CD4-positive, alpha-beta T cell treated with Interleukin-17A for 1 hour (primary cell): Measurements from ENCODE around the gene KIF4B.
"Not testable (repeated sequence)": the region's sequence is repeated elsewhere in the genome, so short reads cannot be mapped to it uniquely, and the experiment has no call there.

ENCODE experiments used
- DNase-seq: peaks from one replicate; pipeline ENCODE4 v3.0.0-alpha.2; 2020

KIF4B gene, protein sequence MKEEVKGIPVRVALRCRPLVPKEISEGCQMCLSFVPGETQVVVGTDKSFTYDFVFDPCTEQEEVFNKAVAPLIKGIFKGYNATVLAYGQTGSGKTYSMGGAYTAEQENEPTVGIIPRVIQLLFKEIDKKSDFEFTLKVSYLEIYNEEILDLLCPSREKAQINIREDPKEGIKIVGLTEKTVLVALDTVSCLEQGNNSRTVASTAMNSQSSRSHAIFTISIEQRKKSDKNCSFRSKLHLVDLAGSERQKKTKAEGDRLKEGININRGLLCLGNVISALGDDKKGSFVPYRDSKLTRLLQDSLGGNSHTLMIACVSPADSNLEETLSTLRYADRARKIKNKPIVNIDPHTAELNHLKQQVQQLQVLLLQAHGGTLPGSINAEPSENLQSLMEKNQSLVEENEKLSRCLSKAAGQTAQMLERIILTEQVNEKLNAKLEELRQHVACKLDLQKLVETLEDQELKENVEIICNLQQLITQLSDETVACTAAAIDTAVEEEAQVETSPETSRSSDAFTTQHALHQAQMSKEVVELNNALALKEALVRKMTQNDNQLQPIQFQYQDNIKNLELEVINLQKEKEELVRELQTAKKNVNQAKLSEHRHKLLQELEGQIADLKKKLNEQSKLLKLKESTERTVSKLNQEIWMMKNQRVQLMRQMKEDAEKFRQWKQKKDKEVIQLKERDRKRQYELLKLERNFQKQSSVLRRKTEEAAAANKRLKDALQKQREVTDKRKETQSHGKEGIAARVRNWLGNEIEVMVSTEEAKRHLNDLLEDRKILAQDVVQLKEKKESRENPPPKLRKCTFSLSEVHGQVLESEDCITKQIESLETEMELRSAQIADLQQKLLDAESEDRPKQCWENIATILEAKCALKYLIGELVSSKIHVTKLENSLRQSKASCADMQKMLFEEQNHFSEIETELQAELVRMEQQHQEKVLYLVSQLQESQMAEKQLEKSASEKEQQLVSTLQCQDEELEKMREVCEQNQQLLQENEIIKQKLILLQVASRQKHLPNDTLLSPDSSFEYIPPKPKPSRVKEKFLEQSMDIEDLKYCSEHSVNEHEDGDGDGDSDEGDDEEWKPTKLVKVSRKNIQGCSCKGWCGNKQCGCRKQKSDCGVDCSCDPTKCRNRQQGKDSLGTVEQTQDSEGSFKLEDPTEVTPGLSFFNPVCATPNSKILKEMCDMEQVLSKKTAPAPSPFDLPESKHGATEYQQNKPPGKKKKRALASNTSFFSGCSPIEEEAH

GRCh38 chr5:155013526-155013925 is at the start of gene KIF4B:
TSS of gene KIF4B (plus strand) at chr5:155013755. CDS start at chr5:155013860, 105 bp downstream.
- DNase-seq, result no peak

DNA sequence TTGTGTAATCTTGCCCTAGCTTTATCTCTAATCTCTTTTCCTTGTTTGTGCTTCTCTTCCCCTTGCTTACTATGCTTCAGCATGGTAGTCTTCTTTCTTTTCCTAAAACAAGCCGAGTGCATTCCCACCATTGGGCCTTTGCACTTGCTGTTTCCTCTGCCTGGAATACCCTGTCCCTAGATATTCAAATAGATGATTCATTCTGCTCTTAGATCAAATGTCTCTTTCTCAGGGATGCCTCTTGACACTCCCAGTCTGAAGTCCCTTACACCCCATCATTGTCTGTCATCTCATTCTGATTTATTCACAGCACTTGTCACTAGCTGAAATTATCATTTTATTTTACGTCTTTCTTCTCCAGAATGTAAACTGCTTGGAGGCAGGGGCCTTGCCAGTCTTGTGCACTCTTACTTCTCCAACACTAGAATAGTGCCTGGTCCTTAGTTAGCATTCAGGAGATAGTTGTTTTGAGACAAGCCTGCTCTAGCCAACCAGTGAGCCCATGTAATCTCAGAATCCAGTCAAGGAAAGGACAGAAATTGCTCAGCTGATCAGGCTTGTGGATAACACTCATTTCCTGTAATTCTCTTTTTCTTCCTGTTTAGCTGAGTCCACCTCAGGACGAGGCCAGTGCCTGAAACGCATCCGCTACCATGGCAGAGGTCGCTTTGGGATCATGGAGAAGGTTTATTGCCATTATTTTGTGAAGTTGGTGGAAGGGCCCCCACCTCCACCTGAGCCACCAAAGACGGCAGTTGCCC is 47.3 kb upstream of the KIF4B start:
- no peak for DNase-seq

DNA sequence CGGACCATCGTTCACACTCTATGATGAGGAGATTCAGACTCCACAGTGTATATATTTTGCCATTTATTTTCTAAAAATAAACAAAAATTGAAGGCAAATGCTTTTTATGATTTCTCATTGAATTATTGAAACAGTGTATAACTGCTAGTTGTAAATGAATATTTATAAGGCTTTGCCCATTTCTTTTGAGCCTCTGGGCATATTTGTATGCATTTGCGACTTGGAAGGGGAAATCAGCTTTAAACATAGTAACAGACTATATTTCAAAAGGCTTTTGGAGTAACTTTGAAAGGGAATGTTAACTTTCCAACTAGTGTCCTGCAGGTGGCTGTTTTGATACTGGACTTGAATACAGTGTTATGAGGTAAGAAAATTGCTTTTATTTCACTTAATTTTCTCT is 46.7 kb upstream of the KIF4B start:
- DNase-seq, result no peak

DNA sequence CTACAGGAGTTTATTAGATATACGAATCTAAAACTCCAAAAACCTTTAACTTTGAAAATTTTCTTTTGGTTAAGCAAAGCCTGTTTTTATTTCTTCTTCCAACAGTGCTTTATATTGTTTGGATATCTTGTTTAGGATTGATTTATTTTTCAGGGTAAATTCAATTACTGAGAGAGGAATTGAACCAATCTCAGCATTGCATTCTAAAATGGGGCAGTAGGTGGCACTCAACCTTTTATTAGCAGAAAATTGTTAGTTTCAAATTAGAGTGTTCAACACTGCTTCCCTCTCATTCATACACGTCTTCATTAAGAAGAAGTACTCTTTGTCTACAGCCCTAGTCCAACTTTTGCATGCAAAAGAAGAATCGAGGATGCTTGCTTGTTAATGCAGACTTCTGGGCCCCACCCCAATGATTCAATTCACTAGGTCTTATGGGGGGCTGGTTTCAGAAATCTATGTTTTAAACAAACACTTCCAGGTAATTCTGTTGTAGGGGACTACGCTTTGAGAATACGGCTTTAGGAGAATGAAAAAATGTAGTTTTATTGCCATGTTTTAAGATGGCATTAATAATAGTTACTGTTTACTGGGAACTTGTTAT is 46.0 kb upstream of the KIF4B start:
- DNase-seq, result no peak

DNA sequence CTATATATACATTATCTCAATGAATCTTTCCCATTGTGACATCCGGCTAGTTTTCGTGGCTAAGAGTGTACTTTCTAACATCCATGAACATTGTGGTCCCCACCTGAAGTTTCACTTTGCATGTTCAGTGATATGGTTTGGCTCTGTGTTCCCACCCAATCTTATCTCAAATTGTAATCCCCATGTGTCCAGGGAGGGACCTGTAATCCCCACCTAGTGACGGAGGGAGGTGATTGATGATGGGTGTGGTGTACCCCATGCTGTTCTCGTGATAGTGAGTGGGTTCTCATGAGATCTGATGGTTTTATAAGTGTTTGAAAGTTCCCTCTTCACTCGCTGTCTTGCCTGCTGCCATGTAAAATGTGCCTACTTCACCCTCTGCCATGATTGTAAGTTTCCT is 44.6 kb upstream of the KIF4B start:
- DNase-seq, result no peak

GRCh38 chr5:154970759-154971158 is 42.8 kb upstream of the KIF4B start:
- DNase-seq, result no peak

DNA sequence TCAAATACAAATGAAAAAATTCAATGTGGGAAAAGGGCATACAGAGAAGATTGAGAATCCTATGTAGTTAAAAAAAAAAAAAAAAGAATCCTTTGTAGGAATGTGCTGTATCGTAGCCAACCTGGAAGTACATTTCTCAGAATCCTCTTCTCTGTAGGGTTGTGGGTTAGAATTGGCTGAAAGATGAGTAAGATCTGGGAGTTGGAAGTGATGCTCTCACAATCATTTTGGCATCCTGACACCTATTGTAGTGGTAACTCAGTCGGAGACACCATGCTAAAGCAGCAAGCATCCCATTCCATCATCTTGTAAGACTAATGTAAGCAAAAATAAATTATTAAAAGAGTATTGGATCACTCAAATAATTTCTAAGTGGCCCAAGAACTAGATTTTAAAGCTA is 42.1 kb upstream of the KIF4B start:
- DNase-seq, result no peak

DNA sequence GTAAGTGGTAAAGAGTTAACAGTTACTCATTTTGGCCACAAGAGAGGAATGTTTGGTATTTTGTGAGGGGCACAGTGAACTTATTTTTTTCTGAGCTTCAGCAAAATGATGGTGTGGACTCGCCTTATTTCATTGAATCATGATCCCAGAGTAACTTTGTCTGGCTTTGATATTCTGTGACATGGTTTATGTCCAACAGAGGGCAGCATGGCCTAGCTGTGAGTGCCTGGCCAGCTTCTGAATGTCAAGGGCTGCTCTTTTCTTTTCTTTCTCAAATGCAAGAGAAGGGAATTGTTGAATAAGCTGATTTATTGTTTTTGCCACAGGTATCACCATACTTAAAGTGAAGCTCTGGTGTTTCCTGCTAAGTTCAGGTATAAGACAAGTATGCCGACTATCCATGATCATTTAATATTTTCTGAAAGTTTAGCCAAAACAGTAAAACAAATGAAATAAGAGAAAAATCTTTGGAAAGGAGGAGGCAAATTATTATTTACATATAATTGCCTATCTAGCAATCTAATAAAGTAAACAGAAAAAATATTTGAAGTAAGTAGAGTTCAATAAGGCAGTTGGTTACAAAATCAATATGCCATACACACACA is 41.0 kb upstream of the KIF4B start:
- DNase-seq, result no peak

- not testable (repeated sequence) for DNase-seq
Measured at GRCh38 chr5:154976082-154976481, 37.5 kb upstream of the KIF4B start.

DNA sequence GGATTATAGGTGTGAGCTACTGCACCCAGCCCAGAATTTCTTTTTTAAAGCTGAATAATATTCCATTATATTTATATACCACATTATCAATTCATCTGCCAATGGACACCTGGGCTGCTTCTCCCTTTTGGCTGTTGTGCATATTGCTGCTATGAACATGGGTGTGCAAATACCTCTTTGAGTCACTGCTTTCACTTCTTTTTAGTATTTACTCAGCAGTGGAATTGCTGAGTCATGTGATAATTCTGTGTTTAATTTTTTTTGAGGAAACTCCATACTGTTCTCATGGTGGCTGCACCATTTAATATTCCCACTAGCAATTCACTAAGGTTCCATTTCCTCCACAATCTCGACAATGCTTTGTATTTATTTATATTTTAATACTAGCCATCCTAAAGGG is 36.1 kb upstream of the KIF4B start:
- DNase-seq, result no peak

DNA sequence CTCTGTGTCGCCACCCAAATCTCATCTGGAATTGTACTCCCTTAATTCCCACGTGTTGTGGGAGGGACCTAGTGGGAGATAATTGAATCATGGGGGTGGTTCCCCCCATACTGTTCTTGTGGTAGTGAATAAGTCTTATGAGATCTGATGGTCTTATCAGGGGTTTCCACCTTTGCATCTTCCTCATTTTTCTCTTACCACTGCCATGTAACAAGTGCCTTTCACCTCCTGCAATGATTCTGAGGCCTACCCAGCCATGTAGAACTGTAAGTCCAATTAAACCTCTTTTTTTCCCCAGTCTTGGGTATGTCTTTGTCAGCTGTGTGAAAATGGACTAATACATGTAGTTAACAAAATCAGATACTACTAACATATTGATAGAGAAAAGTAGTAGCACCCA is 35.3 kb upstream of the KIF4B start:
- not testable (repeated sequence) for DNase-seq

DNA sequence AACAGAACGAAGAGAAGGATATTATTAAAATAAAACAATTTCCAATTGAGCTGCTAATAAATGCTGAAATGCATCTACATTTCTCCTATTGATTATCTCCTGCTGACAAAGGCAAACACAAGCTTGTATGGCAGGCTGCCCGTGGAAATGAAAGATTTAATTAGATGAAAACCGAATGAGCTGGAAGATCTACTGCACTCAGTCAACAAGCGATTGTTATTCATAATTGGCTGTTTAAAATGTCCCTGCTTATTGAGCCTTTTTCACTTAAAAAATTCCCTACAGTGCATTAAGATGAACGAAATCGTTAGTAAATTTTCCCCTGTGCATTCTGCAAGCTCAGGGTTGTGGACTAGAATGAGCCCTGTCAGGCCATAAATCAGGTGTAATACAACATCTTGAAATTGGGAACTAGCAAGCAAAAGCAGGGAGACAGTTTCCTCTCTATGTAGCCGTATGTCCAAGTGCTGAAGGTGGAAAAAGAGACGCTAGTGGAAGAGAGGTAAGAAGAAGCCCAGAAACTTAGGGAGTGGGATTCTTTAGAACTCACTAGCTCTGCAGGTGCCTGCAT is 28.5 kb upstream of the KIF4B start:
- no peak for DNase-seq

DNA sequence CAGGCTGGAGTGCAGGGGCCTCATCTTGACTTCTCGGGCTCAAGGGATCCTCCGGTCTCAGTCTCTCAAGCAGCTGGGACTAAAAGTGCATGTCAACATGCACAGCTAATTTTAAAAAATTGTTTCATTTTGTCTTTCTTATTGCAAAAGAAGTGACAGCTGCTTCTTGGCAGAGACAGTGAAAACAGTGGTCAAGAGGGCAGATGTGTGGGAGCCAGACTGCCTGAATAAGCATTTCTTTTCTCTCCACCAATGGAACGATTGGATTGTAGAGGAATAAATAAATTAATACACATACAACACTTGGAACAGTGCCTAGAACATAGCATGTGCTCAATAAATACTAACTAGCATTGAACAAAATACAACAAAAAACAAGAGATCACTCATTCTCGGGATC is 27.4 kb upstream of the KIF4B start:
- DNase-seq, result no peak

DNA sequence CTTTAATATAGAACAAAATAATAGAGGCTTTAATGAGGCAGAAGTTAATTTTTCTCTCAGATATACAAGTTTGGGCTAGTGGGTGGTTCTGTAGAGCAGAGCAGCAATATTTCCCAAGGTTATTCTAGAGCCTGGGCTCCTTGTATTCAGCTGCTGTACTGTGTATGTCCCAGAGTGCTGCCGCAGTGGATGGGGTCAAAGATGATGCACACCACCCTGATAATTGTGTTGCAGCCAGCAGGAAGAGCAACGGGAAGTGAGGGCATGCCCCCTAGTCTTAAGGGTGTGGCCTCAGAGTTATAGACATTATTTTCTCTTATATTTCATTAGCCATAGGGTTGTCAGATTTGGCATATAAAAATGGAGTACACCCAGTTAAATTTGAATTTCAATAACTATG is 23.9 kb upstream of the KIF4B start:
- DNase-seq, result no peak

DNA sequence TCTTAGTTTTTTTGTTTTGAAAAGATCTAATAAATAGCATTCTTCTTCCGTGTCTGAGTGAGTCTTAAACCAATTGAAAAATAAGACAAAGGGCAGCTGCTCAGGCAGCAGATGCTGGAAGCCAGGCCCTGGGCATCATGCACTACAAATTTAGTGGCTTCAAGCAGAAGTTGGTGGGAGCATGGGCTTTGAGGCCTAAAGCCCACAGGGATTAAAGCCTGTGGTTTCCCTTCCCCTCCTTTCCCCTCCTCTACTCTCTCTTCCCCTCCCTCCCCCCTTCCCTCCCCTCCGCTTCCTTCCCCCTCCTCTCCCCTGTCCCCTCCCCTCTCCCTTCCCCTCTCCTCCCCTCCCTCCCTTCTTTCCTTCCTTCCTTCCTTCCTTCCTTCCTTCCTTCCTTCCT is 20.1 kb upstream of the KIF4B start:
- DNase-seq, result no peak

DNA sequence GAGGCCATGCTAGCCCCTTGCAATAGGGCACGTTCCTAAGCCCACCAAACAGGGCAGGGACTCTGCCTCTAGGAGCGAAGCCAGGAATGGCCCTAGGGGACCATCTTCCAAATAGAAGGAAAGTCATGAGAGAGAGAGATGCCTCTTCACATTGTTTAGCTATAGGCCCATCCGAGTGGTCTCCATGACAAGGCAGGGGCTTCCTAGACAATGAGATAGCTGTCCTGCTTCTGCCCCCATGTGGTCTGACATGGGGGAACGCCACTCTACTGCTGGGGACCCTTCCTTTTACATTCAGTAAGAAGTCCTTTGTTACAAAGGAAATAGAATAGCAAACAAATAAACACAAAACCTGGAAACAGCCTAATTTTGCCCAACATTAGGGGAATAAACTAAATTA is 17.9 kb upstream of the KIF4B start:
- DNase-seq, result no peak

- DNase-seq, result no peak
Measured at GRCh38 chr5:154997746-154998145, 15.8 kb upstream of the KIF4B start.

- no peak for DNase-seq
Measured at GRCh38 chr5:154999865-155000264, 13.7 kb upstream of the KIF4B start.

DNA sequence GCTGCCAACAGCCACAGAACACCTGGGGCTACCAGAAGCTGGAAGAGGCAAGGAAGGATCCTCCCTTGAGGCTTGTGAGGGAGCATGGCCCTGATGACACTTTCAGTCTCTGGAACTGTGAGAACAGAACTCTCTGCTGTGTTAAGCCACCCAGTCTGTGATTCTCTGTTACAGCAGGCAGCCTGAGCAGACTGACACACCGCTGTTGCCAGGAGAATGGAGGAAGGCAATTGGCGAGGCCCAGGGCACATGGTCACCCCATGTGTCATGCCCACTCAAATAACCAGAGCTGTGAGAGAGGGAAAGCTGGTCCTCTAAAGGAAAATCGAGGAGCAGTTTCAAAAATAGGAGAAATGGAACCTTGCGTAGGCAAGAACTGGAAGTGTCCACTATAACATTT is 12.0 kb upstream of the KIF4B start:
- no peak for DNase-seq

- not testable (repeated sequence) for DNase-seq
Measured at GRCh38 chr5:155002722-155003121, 10.8 kb upstream of the KIF4B start.

- DNase-seq, result no peak
Measured at GRCh38 chr5:155004138-155004744, 9.3 kb upstream of the KIF4B start.
